ENCODE results near the gene MYO3A.

DNA sequence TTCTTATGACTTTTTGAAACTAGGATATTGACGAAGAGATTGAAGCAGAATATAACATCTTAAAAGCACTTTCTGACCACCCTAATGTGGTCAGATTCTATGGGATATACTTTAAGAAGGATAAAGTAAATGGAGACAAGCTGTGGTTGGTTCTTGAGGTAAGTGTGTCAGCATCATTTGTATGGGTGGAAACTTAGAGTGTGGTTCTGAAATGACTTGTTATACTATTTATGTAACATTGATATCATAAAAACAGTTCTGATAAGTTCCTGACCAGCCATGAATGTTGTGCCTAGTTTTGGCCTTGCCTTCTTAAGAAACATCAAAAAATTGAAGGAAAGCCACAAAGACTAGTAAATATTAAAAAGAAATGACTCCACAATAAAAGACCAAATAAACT lies 20.8 kb downstream of the MYO3A start:
- TF ChIP-seq, protein P1, sequence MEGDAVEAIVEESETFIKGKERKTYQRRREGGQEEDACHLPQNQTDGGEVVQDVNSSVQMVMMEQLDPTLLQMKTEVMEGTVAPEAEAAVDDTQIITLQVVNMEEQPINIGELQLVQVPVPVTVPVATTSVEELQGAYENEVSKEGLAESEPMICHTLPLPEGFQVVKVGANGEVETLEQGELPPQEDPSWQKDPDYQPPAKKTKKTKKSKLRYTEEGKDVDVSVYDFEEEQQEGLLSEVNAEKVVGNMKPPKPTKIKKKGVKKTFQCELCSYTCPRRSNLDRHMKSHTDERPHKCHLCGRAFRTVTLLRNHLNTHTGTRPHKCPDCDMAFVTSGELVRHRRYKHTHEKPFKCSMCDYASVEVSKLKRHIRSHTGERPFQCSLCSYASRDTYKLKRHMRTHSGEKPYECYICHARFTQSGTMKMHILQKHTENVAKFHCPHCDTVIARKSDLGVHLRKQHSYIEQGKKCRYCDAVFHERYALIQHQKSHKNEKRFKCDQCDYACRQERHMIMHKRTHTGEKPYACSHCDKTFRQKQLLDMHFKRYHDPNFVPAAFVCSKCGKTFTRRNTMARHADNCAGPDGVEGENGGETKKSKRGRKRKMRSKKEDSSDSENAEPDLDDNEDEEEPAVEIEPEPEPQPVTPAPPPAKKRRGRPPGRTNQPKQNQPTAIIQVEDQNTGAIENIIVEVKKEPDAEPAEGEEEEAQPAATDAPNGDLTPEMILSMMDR (IDR thresholded peaks at IDR 0.05): no peak
- TF ChIP-seq POLR2AphosphoS5 (IDR thresholded peaks at IDR 0.05) (no peak), POLR2A (IDR thresholded peaks at IDR 0.05; ENCODE audit: low read depth) (no peak), EP300 (IDR thresholded peaks at IDR 0.05) (no peak)

All from esophagus muscularis mucosa (tissue), 4 donors.